Colon (tissue), 2 donors: ENCODE data around the gene MDM2.
"Not testable (repeated sequence)": the region's sequence is repeated elsewhere in the genome, so short reads cannot be mapped to it uniquely, and the experiment has no call there.

Experiments
- FAIRE-seq: peaks from 2 replicates; lab custom pipeline; 2012; peaks lifted over from hg19 to GRCh38; lab: Jason Lieb, UNC
- donor health status: control.
- donor health status: control.

The MDM2 gene

DNA sequence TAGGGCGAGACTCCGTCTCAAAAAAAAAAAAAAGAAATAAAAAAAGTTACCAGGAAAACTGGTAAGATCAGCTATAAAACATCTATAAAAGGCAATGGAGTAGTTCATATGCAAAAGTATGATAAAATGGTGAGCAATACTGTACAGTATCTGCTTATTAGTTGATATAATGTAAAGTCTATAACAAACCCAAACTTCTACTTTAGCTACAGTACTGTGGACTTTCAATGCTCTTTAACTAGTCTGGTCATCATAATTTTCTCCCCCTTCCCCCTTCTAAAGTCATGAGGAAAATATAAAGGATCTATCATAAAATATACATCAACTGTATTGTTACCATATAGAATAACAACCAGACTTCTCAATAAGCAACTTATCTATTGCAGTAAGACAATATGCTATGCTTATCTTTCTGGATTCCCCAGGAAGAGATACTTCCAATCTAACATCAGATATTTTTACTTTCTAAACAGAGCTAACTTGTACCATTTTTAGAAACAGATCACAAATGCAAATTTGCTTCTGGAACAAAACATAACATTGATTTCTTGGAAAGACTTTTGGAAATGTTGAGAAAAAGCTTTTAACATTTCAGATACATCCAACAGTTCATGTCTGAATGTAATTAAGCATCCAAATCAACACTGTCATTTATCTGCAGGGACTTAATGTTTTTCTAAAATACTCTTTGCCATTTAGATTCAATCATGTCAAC, 43.8 kb downstream of the MDM2 start:
- FAIRE-seq: no peak

DNA sequence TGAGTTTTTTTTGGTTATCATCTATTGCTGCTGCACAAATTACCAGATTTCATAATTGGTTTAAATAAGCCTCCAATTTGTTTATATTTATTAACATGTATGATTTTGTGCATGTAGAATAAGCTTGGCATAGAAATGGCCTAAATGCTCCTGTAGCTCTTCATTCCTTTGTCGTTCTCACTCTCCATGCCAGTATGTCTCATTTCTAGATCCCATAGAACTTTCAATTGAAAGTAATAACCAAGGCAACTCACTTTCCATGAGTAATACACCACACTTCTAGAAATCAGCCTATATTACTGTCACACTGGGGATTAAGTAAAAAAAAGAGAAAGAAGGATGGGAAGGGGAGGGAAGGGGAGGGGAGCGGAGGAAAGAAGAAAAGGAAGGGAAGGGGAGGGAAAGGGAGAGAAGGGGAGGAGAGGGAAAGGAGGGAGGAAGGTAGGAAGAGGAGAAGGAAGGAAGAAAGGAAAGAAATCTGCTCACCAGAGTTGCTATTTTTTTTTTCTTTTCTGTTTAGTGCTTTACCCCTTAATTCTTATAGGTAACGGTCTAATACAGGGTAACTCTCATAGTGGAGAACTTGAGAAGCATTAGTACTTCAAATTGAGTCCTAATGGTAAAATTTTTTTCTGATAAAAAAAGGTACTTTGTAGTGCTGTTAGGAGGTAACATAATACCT, 45.6 kb downstream of the MDM2 start:
- no peak for FAIRE-seq

DNA sequence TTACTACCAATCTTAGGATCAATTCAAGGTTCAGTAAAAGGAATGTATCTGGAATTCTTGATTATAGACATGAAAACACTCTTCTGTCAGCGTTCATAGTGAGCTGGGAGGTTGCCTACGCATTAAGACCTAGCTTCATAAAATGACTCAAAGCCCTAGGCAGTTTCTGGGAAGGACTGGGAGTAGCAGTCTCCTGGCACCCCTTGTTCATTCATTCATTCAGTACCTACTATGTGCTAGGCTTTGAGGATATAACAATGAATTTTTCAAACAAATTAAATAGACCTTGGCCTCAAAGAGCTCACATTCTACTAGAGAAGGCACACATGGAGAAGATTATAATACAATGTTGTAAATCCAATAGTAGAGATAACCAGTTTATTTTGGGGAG, 46.1 kb downstream of the MDM2 start:
- FAIRE-seq: no peak

DNA sequence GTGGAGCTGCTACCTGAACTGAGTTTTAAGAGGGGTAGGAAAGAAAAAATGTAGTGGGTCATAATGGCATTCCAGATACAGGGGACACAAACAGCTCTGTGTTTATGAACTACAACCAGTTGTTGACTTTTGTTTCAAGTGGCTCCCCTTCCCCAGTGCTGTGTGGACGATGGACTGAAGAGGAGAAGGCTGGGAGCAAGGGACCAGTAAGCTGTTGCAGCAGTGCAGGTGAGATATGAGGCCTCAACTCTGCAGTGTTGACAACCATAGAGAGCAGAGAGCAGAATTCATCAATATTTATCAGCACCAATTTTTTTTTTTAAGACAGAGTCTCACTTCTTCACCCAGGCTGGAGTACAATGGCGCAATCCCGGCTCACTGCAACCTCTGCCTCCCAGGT, 46.6 kb downstream of the MDM2 start:
- FAIRE-seq: no peak

DNA sequence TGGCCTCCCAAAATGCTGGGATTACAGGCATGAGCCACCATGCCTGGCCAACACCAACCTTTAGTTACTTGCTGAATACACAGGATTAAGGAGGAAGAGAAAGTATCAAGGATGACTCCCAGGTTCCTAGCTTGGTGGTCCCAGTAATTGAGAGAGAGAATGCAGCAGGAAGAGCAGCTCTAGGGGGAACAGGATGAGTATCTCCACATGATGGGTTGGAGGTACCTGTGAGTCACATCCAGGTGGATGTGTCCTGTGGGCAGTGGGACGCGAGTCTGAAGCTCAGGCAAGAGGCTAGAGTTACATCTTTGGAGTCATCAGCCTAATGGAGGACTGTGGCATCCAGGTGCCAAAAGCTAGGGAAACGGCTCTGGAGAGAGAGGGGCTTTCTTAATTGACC, 47.1 kb downstream of the MDM2 start:
- FAIRE-seq: no peak

DNA sequence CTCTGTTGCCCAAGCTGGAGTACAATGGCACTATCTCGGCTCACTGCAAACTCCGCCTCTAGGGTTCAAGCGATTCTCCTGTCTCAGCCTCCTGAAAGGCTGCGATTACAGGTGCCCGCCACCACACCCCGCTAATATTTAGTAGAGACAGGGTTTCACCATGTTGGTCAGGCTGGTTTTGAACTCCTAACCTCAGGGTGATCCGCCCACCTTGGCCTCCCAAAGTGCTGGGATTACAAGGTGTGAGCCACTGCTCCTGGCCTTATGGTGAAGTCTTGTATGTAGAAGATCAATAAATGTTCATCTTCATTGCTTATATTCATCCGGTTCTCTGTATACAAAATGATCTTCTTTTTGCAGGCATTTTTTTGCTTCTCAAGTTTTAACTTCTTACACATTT, 47.8 kb downstream of the MDM2 start:
- FAIRE-seq: no peak

DNA sequence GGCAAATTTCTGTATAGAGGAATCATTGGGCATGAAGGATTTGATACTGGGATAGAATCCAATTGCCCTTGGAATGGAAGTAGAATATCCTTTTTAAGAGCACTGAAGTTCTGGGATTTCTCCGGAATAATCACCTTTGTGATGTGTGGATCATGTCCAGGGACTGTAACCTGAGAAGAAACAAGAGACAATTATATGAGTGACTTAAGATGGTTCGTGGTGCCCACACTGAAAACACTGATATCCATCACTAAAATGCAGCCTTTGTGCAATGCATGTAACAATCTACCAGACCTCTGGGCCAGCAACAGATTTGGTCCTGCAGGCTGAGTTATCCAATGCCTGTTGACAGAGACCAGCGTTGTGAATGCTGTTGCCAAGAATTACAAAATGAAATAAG, 48.5 kb downstream of the MDM2 start:
- no peak for FAIRE-seq

DNA sequence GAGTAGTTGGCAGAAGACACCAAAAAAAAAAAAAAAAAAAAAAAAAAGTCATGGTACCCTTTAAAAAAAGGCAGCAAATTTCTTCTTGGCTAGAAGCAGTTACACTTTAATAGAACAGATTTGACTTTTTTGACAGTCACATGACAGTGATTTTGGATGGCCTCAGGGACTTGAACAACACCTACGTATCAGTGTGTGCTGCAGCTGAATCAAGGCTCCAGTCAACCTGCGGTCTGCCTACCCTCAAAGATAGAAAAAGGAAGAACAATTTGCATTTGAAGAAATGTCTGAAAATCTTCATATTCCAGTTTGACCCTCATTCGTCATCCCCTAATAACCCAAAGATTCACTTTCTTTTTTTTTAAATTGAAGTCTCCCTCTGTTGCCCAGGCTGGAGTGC, 53.9 kb downstream of the MDM2 start:
- FAIRE-seq: no peak

DNA sequence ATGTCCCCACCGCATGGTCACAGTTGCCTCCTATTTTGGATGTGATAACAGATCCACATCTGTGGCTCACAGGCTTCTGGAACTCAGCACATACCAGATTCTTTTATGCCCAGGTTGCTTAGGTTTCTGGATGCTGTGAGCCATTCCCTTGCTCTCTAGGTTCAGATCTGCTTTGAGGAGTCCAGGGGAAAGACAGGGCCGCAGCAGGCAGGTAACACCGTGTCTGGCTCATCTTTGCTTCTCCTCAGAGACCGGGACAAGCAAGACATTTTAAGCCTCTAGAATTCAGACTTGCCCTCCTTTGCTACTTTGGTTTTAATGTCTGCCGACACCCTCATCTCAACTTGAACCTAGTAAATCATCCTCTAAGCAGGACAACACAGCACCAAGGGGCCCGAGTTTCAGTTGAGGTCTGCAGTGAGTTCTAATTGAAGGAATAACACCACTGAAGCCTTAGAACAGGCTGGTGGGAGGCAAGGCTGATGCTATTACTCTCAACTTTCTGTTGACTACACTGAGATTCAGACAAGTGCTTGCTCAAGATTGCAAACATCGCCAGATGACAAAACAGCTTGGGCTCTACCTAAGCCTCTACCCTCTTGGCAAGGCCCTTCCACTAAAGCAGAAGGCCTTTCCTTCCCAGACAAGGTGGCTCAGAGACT, 55.3 kb downstream of the MDM2 start:
- no peak for FAIRE-seq

DNA sequence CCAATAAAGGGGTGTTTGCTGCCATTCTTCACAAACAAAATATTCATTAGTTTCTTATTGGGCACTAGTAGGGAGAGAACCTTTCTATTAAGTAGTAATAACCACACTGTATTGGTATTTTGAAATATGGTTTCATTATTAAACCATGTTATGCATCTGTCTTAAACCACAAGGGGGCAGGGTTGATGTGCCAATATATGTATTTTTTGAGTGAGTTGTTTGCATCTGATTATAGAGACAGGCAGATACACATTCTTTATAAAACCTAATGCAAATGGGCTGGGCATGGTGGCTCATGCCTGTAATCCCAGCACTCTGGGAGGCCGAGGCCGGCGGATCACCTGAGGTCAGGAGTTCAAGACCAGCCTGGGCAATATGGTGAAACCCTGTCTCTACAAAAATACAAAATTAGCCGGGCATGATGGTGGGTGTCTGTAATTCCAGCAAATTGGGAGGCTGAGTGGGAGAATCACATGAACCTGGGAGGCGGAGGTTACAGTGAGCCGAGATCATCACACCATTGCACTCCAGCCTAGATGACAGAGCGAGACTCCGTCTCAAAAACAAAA, 56.0 kb downstream of the MDM2 start:
- FAIRE-seq: not testable (repeated sequence)

DNA sequence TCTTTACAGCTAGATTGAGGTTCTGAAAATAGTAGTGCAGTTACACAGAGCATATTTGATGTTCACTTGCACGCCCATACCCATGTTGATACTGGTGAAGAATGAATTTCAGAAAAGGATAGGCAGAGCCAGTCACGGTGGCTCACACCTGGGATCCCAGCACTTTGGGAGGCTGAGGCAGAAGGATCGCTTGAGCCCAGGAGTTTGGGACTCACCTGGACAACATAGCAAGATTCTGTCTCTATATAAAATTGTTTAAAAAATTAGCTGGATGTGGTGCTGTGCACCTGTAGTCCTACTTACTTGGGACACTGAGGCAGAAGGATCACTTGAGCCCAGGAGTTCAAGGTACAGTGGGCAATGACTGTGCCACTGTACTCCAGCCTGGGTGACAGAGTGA, 56.6 kb downstream of the MDM2 start:
- no peak for FAIRE-seq

DNA sequence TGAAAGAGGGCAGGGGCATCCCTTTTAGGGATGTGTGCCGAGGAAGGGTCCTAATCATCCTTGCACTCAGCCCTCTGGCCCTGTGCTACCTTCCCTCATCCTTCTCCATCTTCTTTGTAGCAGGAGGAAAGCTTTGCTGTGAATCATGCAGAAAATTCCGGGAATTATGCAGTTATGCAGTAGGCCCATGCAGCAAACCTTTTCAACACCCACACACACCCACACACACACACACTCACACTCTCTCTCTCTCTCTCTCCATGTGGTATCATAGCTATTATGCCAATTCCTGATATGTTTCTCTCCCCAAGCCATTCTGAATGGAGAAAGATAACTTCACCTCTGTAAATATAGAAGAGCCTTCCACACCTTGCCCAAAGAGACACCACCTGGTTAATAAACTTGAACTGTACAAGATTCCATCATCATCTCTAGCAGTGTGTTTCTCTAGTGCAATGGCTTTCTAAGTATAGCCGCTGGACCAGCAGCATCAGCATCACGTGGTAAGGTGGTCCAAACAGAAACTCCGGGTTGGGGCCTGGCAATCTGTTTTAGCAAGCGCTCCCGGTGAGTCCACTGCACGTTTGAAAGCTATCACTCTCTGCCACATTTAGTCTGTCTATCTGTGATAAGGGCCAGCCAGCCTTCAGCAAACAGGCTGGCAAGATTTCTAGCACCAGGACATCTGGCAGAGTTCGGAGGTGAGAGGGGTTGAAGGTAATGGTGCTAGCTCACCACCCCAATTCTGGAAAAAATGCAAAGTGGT, 57.6 kb downstream of the MDM2 start:
- no peak for FAIRE-seq

DNA sequence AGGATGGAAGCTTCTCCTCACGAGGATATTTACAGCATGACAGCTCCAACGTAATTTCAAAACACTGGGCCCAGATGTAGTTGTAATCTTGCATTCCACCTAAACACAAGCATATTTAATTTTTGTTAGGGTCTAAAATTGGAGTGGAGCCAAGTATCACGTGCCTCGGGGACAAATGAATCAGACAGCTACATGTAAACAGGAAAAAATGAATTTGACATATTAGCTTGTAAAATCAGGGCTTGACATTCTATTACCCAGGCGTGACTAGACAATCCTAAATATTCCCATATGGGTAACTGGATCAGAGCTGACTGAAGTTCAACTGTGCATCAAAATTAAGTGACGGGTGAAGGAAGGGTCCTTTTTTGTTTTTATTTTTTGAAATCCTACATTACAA, 59.0 kb downstream of the MDM2 start:
- no peak for FAIRE-seq

DNA sequence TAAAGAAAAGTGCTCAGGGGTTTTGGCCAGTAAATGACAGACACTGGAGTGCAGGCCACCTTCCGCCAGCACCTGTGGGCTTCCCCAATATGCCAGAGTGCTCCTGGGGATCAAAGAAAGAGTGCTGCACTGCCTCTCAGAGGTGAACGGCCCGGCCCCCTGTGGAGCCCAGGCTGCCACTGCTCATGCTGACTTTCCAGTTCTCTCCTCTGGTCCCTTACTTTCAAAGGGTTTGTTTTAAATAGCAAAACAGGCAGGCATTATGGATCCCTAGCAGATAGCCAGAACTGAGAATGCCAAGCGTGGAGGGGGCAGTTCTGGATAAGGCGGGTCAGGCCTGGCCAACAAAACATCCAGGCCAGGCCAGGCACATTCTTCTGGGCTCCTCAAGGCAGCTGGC, 59.6 kb downstream of the MDM2 start:
- FAIRE-seq: no peak

DNA sequence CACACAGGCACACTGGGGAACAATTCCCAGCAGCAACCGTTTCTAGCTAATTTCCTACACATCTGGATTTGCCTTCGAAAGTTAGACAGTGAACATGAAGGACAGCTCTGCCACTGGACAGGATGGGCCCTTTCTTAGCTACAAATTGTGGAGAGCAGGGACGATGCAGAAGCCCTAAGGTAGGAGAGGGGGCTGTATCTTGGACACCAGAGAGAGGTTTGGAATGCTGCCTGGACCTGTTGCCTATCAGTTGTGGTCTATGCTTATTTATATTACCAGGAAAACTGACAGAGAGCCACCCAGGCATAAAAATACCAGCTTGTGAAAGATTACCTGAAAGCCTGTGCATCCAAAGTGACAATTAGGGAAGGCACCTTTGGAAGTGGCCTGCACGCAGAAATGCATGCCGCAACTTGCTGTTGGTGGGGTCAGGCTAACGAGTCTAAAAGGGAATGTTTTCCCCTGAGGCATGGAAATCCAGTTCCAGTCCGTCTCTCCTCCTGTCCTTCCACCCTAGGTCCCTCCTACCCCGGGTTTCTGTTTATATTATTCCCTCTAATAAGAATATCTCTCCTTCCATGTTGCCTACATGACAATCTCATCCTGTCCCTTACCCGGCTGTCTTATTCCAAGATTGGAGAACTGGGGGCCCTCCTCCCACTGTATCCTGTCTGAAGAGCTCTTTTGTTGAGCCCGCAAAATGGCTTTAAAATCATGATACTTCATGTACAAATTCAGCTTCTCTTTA, 60.2 kb downstream of the MDM2 start:
- FAIRE-seq: no peak

DNA sequence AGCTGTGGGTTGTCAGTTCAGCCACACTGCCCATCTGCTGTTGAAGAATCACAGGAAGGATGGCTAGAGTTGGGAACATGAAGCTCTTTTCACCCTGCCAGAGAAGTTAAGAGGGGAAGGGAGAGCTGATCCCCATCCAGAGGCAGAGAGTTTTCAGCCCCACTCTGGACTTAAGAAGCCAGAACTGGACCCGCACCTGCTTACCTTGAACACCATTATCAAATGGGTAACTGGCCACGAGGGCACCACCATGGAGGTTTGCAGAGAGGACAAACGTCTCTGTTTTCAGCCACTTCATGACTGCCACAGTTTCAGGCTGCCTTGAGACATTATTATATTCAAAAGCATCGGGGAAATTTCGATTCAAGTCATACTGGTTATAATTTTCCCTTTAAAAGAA, 62.0 kb downstream of the MDM2 start:
- FAIRE-seq: no peak

DNA sequence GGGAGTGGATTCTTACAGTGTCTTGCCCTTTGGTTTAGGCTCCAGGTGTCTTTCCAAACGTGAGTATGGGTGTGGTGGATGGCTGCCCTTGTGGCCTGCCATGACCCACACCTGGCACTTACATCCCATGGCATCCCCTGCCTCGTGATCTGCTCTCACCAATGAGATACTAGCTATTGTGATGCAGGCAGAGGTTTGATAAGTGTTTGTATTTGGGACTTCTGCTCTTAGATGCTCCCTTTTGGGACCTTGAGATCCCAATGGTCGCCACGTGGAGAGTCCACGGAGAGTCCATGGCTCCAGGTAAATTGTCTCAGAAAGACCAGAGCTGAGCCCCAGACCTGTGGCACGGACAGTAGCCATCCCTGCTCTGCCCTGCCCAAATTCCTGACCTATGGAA, 62.5 kb downstream of the MDM2 start:
- FAIRE-seq: no peak

DNA sequence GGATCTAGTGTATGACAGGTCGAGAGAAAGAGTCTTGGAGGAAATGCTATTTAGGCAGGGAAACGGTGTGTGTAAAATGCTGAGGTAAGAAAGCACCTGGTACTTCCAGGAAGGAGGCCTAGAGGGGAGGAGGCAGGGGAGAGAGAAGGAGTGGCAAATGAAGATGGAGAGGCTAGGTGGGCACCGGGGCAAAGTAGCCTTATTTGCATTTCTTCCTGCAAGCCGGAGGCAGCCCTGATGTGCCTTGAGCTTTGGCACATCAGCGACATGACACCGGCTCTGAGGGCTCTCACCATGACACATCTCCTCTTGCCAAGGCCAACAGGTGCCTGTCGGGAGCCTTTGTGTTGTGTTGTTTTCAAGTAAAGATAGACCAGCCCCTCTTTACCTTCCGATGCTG, 63.4 kb downstream of the MDM2 start:
- no peak for FAIRE-seq

DNA sequence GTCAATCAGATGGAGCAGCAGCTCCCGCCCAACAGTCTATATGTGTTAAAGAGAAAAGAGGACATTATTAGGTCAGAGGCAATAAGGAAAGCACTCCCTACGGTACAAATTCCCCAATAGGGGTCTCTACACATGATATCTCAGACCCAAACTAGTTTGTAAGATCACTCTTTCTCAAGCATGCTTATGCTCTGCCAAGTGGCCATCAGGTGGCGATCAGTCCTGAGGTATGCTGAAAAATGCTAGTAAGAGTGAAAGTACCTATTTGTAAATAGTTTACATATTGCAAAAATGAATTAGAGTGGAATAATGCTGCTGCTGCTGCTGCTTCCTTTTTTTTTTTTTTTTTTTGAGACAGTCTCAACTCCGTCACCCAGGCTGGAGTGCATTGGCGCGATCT, 63.9 kb downstream of the MDM2 start:
- FAIRE-seq: no peak

DNA sequence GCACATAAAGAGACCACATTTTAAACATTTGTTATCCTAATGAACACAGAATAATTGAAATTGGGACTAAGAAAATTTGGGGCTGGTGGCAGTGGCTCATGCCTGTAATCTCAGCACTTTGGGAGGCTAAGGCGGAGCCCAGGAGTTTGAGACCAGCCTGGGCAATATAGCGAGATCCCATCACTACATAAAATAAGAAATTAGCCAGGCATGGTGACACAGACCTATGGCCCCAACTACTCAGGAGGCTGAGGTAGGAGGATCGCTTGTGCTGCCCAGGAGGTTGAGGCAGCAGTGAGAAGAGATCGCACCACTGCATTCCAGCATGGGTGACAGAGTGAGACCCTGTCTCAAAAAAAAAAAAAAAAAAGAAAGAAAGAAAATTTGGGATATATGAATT, 65.3 kb downstream of the MDM2 start:
- FAIRE-seq: no peak

DNA sequence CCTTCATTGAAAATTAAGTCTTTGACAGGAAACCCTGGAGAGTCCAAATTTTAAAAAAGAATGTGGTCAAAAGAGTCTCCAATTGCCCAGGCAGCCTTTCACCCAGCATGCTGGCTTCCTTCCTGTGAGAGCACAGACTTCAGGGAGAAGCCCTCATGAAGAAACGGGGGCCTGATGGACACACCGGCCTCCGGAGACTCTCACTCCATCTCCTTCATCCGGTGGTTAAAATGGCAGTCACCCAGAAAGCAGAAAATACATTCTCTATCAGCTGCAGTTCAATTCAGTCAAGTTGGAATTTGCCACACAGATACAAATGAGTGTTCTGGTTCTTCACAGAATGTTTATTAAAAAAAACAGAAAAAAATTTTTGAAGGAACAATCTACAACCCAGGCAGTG, 68.5 kb downstream of the MDM2 start:
- FAIRE-seq: no peak

DNA sequence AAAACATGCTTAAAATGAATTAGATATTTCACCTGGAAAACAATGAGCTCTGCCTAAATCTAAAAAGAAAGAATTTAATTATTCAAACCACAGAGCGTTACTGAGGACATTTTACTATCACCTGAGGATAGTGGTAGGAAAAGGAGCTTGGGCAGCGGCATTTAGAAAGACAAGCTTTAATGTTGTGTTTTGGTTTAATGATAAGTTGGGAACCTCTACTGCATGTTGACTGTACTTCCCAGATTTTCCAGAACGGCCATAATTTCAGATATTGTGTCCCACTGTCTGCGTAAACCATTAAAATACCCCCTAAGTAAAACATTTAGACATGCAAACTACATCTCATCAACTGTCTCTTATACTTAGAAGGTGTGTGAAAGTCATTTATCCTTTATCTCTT, 69.6 kb downstream of the MDM2 start:
- no peak for FAIRE-seq
